T-helper 1 cell treated with Interleukin-12 subunit alpha and Interleukin-12 subunit beta and Interleukin-4 antibody, amounts not matched to agents 30 μg/mL and 1 μg/mL, for 36 hours (primary cell): ENCODE data around the gene AOPEP.

Experiments
- H3K27ac Mint-ChIP-seq: one replicate; pipeline ENCODE4 v1.8.0; 2021; ENCODE audit warnings: mild to moderate bottlenecking, mixed read lengths
- H3K27me3 Mint-ChIP-seq: one replicate; pipeline ENCODE4 v1.8.0; 2021; ENCODE audit warnings: low read depth, mixed read lengths
- H3K36me3 Mint-ChIP-seq: one replicate; pipeline ENCODE4 v1.8.0; 2021; ENCODE audit warnings: low read depth, mixed read lengths
- H3K4me1 Mint-ChIP-seq: one replicate; pipeline ENCODE4 v1.8.0; 2021; ENCODE audit warnings: low read depth, mixed read lengths
- H3K4me3 Mint-ChIP-seq: one replicate; pipeline ENCODE4 v1.8.0; 2021; ENCODE audit warnings: mild to moderate bottlenecking, moderate library complexity, mixed read lengths
- H3K9me3 Mint-ChIP-seq: one replicate; pipeline ENCODE4 v1.8.0; 2021; ENCODE audit warnings: mixed read lengths

AOPEP gene

DNA sequence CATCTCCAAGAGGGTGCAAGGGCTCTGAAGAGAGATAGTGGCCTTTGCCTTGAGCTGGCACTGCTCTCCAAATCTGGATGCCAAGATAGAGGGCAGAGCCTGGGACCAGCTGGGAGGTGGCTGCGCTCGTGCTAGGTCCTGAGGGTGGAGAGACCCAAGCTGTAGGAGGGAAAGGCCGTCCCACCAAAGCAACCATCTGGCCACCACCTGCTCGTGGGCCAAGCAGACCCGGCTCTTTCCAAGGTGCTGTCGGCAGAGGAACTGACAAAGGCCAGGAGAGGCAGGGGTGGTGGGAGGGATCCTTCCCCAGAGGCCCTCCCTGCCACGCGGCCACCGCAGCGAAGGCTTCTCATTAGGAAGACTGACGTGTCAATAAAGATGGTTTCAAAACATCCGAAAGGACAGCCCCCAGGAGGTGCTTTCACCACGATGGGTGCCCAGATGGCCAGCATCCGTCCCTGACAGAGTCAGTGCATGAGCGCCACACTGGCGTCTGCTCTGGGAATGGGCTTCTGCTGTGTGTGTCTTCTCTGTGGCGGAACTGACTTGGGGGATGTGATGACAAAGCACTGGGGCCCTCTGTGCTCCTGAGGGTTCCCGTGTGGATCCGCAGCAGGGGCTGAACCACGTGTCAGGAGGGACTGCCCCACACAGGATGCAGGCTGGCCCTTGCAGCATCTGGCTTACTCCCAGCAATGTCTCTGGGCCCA is 377.5 kb downstream of the AOPEP start:
- Mint-ChIP-seq H3K27me3 (no peaks in the 10 kb centered on the region), H3K9me3 (no peaks in the 10 kb centered on the region), H3K36me3 (peaks cover 2% of the 10 kb centered on the region), H3K27ac (no peak overlapping the region), H3K4me3 (no peak overlapping the region), H3K4me1 (no peaks in the 10 kb centered on the region)

DNA sequence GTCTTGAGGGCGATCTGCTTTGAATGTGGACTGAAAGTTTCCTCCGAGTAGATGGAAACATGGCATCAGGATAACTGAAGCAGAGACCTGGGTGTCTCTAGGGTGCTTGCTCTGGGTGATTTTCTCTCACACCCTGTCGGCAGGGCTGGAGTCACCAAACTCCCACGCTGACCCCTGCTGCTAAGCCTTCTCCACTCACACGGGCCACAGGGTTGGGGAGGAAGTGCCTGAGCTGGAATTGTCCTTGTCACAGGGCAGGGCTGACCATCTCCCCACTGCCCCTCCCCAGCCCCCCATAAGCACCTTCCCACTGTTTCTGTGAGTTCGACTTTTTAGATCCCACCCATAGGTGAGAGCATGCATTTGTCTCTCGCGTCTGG is 378.1 kb downstream of the AOPEP start:
- H3K27ac Mint-ChIP-seq = no peak overlapping the region
- H3K27me3 Mint-ChIP-seq = no peaks in the 10 kb centered on the region
- no peaks in the 10 kb centered on the region for H3K4me1 Mint-ChIP-seq
- no peaks in the 10 kb centered on the region for H3K9me3 Mint-ChIP-seq
- peaks cover 2% of the 10 kb centered on the region for H3K36me3 Mint-ChIP-seq
- no peak overlapping the region for H3K4me3 Mint-ChIP-seq

DNA sequence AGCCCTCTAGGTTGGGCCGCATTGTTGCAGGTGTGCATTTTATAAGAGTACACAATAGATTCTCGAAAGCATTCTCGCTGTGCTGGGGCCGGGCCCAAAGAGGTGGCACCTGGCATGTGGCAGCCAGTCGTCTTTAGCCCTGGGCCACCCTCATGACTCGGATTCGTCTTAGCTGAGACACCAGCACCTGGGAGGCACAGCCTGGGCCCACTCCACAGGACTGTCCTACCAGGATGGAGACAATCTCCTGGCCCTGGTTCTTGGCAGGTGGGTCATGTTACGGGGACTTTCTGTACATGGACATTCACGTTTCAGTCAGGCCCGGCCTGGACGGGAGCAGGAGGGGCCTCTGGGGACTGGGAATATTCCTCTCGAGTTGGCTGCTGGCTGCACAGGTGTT is 378.5 kb downstream of the AOPEP start:
- Mint-ChIP-seq H3K4me1 (no peaks in the 10 kb centered on the region), H3K36me3 (peaks cover 2% of the 10 kb centered on the region), H3K27ac (no peak overlapping the region), H3K27me3 (no peaks in the 10 kb centered on the region), H3K4me3 (no peak overlapping the region), H3K9me3 (no peaks in the 10 kb centered on the region)

DNA sequence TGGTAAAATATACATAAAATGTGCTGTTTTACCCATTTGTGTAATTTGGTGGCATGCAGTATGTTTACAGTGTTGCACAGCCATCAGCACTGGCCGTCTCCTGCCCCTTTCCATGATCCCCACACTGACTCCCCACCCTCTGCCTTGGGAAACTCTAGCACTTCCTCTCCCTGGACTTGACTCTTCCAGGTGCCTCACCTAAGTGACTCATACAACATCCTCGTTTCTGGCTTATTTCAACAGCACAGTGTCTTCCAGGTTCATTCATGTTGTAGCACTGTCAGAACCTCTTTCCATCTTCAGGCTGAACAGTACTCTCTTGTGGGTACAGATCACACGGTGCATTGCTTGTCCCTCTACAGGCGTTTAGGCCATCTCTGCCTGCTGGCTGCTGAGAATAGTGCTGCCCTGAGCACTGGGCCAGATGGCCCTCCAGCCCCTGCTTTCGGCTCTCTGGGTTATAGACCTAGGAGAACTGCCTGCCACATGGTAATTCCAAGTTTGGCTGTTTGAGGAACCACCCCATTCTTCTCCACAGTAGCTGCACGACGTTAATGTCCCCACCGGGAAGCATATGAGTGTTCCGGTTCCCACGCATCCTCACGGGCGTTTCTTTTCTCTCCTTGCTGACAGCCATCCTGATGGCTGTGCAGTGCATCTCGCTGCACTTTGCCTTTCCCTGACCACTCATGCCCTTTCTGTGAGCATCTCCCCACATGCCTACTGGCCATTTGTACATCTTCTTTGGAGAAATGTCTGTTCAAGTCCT is 379.2 kb downstream of the AOPEP start:
- Mint-ChIP-seq H3K36me3 (peaks cover 2% of the 10 kb centered on the region), H3K9me3 (no peaks in the 10 kb centered on the region), H3K4me1 (no peaks in the 10 kb centered on the region), H3K27me3 (no peaks in the 10 kb centered on the region), H3K27ac (no peak overlapping the region), H3K4me3 (no peak overlapping the region)

DNA sequence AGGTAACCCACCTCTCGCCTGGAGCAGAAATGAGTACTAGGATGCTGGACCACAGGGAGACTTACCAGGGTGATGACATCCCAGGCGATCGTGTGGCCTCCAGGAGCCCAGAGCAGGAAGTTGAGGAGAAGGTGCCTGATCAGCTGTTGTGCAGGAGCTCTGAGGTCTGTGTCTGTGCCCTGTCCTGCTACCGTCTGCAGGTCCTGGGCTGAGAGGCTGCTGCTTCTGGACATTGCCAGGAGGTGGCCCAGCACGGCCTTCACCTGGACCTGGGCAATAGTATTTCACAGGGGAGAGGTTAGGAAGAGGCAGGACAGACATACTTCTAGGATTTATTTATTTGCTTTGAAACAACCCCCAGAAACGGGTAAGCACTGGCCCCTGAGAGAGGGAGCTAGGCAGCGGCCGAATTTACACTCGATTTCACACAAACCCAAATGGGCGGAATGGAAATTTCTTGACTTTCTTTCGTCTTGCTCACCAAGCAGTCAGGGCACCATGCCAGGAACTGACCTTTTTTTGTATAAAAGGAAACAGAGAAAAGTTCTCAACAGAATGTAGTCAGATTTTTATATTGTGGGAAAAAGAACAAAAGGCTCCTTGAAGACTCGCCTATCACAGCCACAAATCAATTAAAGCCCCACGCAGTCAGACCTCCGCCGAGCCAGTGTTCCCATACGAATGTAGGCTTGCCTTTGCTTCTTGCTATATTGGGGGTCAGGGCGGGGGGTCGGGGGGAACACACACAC is 380.7 kb downstream of the AOPEP start:
- H3K27me3 Mint-ChIP-seq = no peaks in the 10 kb centered on the region
- H3K4me3 Mint-ChIP-seq = no peak overlapping the region
- peaks cover 2% of the 10 kb centered on the region for H3K36me3 Mint-ChIP-seq
- H3K27ac Mint-ChIP-seq = no peak overlapping the region
- no peaks in the 10 kb centered on the region for H3K9me3 Mint-ChIP-seq
- H3K4me1 Mint-ChIP-seq = no peaks in the 10 kb centered on the region

DNA sequence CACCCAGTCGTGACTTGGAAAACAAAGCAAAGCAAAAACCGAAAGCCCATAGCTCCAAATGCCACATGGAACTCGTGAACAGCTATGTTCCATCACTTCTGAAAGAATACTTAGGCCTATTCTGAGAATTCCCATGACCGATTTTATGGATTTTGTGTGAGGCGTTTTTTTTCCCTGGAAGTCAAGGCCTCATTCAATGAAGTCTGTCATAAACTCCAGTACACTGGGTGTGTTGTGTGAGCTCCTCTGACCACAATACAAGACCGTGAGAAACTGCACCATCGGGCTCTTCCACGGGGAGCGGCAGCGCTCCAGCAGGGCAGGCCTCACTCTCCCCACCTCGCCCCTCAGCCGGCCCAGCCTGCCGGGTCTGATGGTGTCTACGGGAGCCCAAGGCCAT is 381.5 kb downstream of the AOPEP start:
- Mint-ChIP-seq H3K9me3 (no peaks in the 10 kb centered on the region), H3K4me3 (no peak overlapping the region), H3K27me3 (no peaks in the 10 kb centered on the region), H3K4me1 (no peaks in the 10 kb centered on the region), H3K36me3 (peaks cover 2% of the 10 kb centered on the region), H3K27ac (no peak overlapping the region)

DNA sequence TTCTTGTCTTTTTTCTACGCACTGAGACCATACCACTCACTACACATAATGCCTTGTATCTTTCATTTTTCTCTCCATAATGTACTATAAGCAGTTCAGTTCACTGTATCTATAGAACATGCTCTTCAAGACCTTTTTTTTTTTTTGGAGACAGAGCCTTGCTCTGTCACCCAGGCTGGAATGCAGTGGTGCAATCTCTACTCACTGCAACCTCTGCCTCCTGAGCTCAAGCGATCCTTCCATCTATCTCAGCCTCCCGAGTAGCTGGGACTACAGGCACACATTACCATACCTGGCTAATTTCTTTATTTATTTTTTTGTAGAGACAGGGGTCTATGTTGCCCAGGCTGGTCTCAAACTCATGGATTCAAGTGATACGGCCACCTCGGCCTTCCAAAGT is 382.3 kb downstream of the AOPEP start:
- Mint-ChIP-seq H3K27ac (no peak overlapping the region), H3K4me1 (no peaks in the 10 kb centered on the region), H3K4me3 (no peak overlapping the region), H3K36me3 (peaks cover 2% of the 10 kb centered on the region), H3K9me3 (no peaks in the 10 kb centered on the region), H3K27me3 (no peaks in the 10 kb centered on the region)

DNA sequence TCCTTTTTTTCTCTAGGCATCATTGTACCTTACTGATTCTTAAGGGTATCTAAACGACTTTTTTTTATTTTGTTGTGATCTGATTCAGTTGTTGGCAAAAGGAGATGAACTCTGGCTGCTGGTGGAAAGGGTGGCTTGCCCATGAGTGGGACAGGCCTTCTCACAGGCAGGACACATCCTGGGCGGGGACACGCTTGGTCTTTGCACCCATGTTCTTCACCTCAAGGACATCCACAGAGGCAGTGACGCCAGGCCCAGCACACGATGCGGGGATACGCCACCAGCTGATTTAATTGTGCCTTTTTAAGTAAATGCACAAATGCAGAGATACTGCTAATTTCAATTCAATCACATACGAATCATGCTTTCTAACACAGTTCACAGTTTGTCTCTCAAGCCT is 383.0 kb downstream of the AOPEP start:
- Mint-ChIP-seq H3K27me3 (no peaks in the 10 kb centered on the region), H3K9me3 (no peaks in the 10 kb centered on the region), H3K4me3 (no peak overlapping the region), H3K4me1 (no peaks in the 10 kb centered on the region), H3K27ac (no peak overlapping the region), H3K36me3 (peaks cover 2% of the 10 kb centered on the region)

DNA sequence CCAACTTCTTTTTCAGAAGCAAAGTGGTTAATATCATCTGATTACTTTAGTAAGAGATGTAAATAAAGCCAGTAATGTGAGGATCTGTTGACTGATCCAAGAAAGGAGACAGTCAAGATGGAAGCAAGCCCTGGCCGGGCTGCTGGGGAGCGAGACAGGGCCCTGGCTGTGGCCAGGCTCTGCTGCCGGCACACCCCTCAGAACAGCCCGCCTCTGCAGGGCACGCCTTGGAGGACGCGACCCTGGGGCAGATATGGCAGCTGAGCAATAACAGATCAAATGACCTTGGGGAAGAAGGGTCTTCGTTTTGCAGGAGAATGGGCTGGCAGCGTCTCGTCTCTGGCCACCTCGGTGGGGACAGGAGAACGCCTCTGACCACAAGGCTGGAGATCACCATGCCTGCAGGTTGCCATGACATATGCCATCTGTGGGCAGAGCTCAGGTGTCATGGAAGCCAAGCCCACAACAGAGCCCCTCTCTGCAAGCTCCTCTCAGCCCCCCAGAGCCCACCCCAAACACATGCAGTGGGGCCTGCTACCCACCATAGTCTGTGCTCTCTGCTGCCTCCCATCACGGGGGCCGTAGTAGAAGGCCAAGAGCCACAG is 384.5 kb downstream of the AOPEP start:
- Mint-ChIP-seq H3K27ac (no peak overlapping the region), H3K36me3 (peaks cover 1% of the 10 kb centered on the region), H3K4me3 (no peak overlapping the region), H3K4me1 (no peaks in the 10 kb centered on the region), H3K27me3 (no peaks in the 10 kb centered on the region), H3K9me3 (no peaks in the 10 kb centered on the region)

DNA sequence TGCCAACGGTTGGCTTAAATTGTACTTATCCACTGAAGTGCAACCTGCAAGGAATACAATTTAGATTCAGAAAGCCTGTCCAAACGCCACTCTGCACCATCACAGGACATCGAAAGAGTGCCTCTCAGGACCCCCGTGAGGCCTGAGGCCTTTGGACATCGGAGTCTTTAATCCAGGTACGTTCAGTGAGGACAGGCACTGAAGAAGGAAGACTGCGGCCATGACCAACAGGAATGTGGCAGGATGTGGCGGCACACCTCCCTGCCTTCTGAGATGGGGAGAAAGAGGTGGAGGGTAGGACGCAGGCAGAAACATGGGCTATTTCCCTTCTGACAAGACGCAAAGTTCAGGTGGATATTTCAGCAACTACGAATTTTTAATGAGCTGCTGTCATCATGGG is 385.2 kb downstream of the AOPEP start:
- Mint-ChIP-seq H3K27ac (no peak overlapping the region), H3K9me3 (no peaks in the 10 kb centered on the region), H3K27me3 (no peaks in the 10 kb centered on the region), H3K4me1 (no peaks in the 10 kb centered on the region), H3K4me3 (no peak overlapping the region), H3K36me3 (peaks cover under 1% of the 10 kb centered on the region)

DNA sequence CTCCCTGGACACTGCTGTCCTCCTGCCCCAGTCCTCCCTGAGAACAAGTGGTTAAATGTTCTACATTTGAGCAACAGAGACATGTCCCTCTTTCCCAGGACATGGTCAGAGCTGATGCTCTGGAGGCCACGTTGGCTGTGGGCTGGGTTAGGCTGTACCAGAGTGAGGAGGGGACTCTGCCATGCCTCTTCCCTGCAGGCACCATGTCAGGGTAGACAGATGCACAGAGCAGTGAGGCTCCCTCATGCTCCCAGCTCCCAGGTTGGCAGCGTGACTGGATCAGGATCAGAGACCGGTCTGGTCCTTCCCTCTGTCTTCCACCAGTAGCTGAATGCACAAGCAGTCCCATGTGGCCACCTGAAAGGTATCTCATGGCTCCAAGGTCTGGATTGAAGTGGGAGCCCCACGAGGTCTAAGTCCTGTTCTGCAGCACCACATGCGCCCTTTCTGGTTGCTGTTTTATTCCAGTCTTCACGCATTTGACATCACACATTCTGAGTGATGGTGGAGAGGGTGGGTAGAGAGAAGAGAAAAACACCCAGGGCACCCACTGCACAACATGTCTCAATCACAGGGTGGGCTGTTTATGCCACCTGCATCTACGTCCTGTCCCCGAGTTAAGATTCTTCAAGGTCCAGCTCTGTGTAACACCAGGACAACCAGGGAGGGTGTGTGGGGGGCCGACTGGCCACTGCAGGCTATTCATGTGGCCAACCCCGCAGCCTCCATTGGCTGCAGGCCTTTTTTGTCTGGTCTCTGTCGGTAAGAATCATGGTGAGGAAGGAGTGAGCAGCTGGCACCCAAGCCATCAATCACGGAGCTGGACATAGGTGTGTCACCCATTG is 386.2 kb downstream of the AOPEP start:
- H3K4me1 Mint-ChIP-seq = no peaks in the 10 kb centered on the region
- H3K9me3 Mint-ChIP-seq = no peaks in the 10 kb centered on the region
- H3K36me3 Mint-ChIP-seq = peaks cover 2% of the 10 kb centered on the region
- H3K27ac Mint-ChIP-seq = no peak overlapping the region
- H3K4me3 Mint-ChIP-seq = no peak overlapping the region
- H3K27me3 Mint-ChIP-seq = no peaks in the 10 kb centered on the region

DNA sequence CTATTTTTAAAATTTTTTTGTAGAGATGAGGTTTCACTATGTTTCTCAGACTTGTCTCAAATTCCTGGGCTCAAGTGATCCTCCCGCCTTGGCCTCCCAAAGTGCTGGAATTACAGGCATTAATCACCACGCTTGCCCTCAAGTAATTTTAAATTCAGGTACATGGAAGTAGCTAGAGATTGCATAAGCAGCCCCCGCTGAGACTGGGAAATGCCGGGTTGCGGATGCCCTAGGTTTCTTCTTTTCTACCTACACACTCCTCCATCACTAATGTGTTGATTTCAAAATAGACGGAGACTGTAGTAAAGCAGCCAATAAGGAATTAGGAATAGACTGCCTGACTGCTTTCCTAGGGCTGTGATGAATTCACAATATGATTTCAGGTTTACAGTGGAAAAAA is 388.6 kb downstream of the AOPEP start:
- H3K27me3 Mint-ChIP-seq = no peaks in the 10 kb centered on the region
- no peak overlapping the region for H3K27ac Mint-ChIP-seq
- no peak overlapping the region for H3K4me3 Mint-ChIP-seq
- H3K36me3 Mint-ChIP-seq = peaks cover 2% of the 10 kb centered on the region
- no peaks in the 10 kb centered on the region for H3K4me1 Mint-ChIP-seq
- H3K9me3 Mint-ChIP-seq = no peaks in the 10 kb centered on the region

DNA sequence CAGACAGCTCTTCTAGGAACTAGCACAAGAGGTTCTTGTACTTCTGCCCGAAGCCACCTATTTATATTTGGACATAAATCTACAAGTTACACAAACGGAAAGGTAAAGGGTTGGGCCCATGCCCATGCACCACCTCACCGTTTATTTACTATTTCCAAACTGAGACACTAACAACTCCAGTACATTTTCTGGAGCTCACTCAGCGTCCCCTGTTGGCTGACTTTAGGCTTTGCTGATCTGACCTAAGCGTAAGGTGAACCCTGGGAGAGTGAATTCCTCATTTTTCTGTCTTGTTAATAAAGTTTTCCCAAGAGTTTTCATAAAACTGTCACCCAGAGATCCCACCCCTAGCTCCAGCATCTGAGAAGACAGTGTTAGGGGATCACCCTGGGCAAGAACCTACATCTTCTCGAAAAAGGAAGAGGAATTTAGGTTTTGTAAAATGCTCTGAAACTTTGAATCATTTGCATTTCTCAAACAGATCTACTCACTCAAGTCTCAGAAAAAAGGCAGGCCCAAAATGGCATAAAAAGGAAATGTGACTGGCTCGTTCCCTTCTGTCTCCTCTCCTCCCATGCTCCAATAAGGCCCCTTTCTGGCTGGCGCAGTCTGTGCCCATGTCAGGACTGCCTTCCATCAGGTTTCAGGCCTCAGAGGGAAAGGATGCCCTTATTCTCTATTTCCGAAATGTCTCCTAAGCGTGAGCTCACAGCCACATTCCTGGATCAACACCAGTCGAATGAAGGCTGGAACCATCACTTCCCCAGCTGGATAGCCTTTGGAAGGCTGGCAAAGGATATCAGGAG is 389.7 kb downstream of the AOPEP start:
- H3K27ac Mint-ChIP-seq = no peak overlapping the region
- peaks cover 2% of the 10 kb centered on the region for H3K36me3 Mint-ChIP-seq
- no peaks in the 10 kb centered on the region for H3K27me3 Mint-ChIP-seq
- no peaks in the 10 kb centered on the region for H3K4me1 Mint-ChIP-seq
- no peak overlapping the region for H3K4me3 Mint-ChIP-seq
- no peaks in the 10 kb centered on the region for H3K9me3 Mint-ChIP-seq
